KBM-7 (cell line): ENCODE data around the gene AMOTL1.

Experiments
- DNase-seq: peaks from one replicate; pipeline ENCODE4 v3.0.0-alpha.2; 2015
- in situ Hi-C: fragments of 300-500 bp; cut with MboI; formaldehyde crosslinking; loops from 2 replicates; pipeline ENCODE4 v1.14.3; 2020; ENCODE audit warnings: low sequenced_read_pairs, low pct_unique_long_range_greater_than_20kb, mixed read lengths

Gene AMOTL1

DNA sequence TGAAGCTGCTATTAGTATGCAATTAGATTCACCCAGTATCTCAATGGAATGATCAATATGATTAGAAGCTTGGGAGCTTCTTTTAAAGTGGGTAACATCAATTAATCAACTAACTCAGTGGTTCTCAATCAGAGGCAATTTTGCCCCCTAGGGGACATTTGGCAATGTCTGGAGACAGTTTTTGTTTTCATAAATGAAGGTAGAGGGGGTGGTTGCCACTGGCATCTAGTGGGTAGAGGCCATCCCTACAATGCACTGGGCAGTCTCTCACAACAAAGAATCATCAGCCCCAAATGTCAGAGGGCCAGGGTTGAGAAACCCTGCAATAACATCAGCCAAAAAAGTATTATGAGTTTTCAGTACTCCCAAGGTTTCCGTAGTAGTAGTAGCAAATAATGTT is 5.9 kb upstream of the AMOTL1 start:
- peak; percentile 51 for DNase-seq
- in situ Hi-C loops = loop anchor here (25.0 kb wide), 1 partner anchor 125 kb away; no protein-coding TSS in a partner anchor

DNA sequence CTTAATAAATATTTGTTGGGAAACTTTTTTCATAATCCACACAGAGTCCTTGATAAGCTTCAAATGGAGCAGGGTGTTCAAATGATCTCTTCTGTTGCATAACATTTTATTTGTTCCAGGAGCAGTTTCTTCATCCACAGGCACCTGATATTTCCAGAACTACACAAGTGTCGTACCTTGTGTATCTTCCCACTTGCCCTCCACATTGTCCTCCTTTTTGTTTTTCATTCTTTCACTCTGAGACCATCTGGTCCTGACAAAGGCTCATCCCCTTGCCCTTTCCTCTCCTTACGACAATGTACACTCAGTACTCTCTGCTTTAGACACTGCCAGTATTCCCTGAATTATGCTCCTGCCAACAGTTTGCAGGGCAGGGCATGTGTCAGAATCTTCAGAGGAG is 5.2 kb upstream of the AMOTL1 start:
- in situ Hi-C loops = loop anchor here (25.0 kb wide), 1 partner anchor 126 kb away; no protein-coding TSS in a partner anchor

DNA sequence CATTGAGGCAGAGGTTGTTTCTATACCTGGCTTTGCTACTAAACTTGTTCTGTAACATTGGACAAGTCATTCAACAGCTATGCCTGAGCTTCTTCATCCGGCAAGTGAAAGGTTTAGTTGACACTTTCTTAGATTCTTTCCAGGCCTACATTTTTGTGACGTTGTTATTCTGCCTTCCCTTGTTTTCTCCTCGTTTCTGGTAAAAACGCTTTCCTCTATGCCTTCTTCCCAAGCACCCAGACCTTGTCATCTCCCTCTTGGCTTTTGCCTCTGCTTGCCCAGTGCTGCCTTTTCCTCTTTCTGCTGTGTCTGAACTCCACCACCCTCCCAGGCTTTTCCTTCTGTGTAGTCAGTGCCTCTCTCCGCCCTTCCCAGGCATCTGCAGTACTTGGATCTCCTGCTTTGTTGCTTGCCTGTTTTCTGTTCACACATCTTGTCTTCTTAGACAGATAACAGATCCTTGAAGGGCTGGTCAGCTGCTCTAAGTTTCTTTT is 1.4 kb upstream of the AMOTL1 start:
- in situ Hi-C loops = loop anchor here (25.0 kb wide), 1 partner anchor 129 kb away; no protein-coding TSS in a partner anchor
- DNase-seq = no peak

More for the DNA sequence above, 5.2 kb upstream of the AMOTL1 start:
- no peak for DNase-seq

DNA sequence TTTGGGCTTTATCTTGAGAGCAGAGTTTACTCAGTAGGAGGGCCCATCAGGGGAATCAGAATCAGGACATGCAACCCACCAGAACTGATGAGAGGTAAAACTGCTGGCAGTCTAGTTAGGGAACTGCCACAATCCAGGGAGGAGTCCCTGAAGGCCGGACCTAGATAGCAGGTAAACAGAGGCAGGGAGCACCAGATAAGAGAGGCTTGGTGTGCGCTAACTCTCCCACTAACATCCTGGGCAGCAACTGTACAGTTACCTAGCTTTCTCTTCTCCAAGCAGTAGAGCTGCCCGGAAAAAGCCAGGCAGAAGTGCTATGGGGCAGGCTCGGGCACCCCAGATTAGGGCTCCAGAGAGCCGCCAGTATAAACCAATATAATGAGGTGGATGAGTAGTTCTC is 865 bp upstream of the AMOTL1 start:
- in situ Hi-C loops = loop anchor here (25.0 kb wide), 1 partner anchor 130 kb away; no protein-coding TSS in a partner anchor
- DNase-seq = no peak

DNA sequence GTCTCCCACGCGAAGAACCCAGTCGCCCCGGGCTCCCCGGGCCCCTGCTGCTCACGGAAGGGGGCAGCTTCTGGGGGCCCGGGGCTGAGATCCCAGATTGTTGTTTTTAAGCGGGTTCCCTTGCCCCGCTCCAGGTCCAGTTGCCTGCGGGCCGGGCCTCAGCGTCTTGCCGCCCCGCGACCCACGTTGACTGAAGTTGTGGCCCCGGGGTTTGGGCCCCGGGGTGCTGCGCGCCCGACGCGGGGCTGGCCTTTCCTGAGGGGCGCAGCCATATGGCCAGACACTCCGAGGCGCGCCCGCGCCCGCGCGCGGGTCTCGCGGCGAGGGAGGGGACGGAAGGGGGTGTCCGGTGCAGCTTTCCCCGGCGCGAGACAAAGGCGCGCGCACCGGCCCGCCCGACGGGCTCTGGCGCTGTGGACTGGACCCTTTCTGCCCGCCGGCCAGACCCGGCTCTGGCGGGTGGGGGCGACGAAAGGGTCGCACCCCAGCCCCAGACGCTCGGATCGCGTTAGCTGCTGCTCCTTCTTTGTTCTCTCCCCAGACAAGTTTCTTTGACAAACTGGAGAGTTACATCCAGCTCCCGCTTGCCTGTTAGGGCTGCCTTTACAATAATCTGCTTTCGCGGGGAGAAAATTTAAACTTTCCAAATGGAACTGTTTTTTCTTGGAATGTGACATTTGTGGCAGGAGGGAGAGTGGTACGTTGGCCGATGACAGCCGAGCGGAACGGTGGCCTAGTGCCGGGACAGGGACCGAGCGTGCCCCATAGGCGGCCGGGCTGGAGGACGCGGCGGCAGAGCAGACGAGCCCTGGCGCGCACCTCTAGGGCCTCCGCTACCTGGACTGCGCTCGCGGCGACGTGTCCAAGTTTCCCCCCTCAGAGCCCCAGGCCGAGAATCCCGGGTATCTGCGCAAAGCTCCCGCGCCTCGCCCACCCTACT is 716 bp downstream of the AMOTL1 start:
- DNase-seq = peak; percentile 37
- in situ Hi-C loops = loop anchor here (25.0 kb wide), 1 partner anchor 132 kb away; no protein-coding TSS in a partner anchor

DNA sequence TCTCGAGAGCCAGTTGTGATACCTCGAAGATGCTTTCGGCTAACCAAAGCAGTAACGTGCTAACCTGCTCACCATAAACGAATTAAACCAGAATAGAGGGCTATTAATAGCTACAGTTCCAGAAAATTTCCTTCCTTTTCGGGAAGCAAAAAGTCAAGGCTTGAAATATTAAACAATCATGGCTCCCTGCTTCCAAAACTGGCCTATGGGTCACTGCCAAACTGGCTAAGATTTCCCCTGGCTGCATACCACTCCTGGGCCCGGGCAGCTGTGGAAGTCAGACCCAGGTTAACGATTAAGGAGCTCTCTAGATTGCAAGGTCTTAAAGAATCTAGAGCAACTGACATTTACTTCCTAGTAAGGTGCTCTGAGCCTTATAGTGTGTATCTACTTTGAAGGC is 1.7 kb downstream of the AMOTL1 start:
- no peak for DNase-seq
- in situ Hi-C loops = loop anchor here (25.0 kb wide), 1 partner anchor 133 kb away; no protein-coding TSS in a partner anchor

DNA sequence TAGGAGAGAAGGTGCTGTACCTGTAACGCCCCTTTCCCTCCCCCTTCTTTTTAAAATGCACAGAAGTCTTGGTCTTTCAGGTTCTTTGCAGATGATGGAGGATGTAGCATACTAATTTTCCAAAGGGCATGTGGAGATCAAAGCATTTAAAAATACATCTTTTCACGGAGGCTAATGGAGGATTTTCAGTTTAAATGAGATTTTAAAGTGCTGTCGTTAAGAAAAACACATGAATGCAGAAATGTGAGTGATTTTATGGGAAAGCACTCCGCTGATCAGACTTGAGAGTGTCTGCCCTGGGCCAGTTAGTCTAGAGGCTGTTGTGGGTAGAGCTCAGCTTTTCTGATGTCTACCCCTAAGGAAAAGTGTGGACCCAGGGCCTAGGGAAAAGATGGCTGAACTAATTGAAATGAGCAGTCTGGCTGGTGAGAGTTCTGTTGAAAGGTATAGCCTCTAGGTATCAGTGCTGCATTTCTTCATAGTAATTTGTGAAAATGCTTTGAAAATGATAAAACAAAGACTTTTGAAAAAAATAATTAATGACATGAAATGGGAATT is 2.5 kb downstream of the AMOTL1 start:
- DNase-seq = no peak
- in situ Hi-C loops = loop anchor here (25.0 kb wide), 1 partner anchor 133 kb away; no protein-coding TSS in a partner anchor

DNA sequence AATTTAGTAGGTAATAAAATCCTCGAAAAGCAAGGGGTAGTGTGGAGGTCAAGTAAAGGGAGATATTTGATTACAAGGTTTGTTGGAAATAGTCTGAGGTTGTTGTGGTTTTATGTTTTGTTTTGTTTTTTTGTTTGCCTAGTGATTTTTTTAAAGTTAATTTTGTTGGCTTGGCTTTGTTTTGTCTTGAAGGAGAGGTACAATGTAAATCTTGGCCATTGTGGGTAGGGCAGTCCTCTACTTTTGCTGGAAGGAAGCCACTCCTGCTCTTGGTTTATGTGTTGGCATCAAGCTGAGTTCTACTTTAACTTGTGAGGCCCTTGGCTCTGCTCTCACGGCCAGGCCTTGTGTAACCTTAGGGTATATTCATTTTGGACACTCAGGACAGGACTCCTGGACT is 3.2 kb downstream of the AMOTL1 start:
- in situ Hi-C loops = loop anchor here (25.0 kb wide), 1 partner anchor 134 kb away; no protein-coding TSS in a partner anchor
- no peak for DNase-seq

DNA sequence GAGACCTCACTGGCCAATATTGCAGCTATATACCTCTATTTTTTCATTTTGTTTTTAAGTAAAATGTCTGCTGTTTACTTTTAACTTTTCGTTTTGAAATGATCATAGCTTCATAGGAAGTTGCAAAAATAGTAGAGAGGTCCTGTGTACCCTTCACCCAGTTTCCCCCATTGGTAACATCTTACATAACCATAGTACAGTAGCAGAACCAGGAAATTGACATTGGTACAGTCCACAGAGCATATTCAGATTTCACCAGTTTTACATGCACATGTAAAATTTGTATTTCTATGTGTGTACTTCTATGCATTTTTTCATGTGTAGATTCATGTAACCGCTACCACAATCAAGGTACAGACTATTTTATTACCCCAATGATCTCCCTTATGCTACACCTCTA is 3.8 kb downstream of the AMOTL1 start:
- in situ Hi-C loops = loop anchor here (25.0 kb wide), 1 partner anchor 135 kb away; no protein-coding TSS in a partner anchor

DNA sequence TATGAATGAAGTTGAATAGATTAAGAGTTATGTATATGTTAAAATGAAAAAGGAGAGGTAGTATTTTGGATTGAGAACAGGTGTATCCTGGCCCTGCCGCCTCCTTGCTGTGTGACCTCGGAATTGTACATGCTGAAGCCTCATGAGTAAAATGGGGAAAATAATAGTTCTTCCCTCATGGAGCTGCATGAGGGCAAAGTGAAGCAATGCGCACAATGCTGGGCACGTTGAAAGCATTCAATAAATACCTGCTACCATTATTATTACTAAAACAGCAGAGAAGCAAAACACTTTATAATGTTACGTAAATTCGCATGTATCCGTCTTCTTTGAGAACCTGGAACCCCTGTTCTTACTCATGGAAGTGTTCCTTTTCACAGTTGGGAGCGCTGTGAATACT is 5.7 kb downstream of the AMOTL1 start:
- DNase-seq = no peak
- in situ Hi-C loops = loop anchor here (25.0 kb wide), 1 partner anchor 137 kb away; no protein-coding TSS in a partner anchor

More for the DNA sequence above, 3.8 kb downstream of the AMOTL1 start:
- no peak for DNase-seq

DNA sequence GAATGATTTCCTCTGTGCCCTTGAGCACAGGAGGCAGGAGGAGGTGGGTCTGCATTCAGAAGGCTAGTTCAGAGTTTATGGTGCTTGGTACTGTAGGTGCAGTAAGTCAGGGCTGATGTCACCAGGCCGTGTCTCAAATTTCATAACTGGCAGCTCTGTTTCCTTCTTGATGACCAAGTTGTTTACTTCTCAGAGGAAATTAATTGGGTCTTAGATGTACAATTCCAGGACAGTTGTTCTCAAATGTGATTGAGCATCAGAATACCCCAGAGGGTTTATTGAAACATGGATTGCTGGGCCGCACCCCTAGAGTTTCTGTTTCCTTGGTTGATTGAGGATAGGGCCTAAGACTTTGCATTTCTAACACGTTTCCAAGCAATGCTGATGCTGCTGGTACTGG is 6.2 kb downstream of the AMOTL1 start:
- DNase-seq = no peak
- in situ Hi-C loops = loop anchor here (25.0 kb wide), 1 partner anchor 137 kb away; no protein-coding TSS in a partner anchor

DNA sequence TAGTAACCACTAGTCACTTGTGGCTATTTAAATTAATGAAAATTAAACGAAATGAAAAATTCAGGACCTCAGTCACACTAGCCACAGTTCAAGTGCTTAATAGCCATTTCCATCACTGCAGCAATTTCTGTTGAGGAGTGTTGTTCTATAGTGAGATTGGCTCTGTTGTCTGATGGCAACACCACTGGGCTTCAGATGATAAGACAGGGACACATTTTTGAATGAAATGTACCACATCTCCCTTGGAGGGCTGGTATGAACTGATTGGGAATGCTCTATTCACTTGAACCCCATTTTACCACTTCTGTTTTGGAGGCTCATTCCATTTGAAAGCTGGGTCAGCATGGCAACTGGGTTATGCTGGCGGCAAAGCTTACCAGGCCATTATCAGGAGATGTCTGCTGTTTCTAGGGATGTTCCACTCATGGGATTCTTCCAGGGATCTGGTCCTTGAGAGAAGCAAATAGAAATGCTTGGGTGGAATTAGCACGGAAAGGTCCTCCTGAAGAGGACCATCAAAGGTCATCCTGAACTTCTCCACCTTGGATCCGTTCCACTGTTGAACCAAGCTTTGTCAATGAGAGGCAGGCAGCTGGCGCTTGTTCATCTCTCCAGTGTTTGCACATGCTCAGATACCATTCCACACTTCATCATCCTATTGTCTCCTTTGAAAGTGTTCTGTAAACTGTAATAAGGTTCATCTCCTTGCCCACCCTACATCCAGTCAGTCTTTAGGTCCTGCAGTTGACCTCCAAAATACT is 7.6 kb downstream of the AMOTL1 start:
- in situ Hi-C loops = no loop called here
- no peak for DNase-seq

DNA sequence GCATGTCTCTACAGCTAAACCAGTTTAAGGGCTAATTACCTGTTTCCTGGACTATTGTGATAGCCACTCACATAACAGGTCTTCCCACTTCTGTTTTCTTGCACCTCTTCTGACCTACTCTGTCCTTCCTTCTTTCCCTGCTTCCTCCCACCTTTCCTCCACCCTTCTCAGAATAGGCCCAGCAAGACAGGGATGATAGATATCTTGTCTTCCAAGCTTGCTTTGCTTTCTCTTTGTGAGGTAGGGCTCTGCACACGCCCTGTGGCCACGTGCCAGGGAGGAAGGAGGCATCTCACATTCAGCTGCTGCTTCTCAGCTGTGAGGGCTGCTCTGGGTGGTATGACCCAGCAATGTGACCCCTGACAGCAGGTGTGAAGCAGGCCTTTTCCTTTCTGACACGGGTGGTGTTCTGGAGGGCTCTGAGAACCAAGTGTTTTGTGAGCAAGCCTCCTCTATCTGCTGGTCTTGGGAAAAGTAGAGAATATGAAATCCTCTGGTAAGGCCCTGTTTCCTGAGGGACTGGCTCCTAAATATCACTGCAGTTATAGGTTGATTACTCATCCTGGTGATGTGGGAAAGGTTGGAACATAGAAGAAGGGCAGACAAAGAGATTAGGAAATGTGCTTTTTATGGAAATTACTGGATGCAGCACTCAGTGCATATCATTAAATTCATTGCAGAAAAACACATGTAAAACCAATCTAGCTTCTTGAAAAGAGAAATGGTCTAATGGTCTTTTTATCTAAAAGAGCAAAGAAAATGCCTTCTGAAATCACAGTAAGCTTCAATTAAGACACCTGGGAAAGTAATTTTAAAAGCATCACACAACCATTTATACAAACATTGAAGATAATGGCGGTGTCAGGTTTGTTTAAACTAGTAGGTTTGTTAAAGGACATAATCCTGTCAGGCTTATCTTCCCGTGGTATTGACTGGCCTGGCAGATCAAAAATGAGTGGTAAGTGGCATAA is 8.5 kb downstream of the AMOTL1 start:
- DNase-seq = peak; percentile 43

DNA sequence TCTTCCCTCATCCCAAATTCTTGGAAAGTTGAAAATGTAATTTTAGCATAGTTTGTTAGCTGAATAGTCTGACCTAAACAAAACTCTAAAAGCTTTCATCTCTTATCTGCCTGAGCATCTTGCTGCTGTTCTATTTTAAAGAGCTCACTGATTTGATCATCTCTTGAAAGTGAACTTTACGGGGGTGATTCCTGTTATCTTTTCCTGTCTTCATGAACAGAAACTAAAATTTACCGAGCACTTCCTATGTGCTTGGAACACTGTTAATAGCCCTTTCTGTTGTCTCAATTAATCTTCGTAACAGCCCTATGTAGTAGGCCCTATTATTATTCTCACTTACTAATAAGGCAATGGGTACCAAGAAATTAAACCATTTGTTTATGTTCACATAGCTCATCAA is 12.3 kb downstream of the AMOTL1 start:
- in situ Hi-C loops = no loop called here

More for the DNA sequence above, 8.5 kb downstream of the AMOTL1 start:
- in situ Hi-C loops = no loop called here

DNA sequence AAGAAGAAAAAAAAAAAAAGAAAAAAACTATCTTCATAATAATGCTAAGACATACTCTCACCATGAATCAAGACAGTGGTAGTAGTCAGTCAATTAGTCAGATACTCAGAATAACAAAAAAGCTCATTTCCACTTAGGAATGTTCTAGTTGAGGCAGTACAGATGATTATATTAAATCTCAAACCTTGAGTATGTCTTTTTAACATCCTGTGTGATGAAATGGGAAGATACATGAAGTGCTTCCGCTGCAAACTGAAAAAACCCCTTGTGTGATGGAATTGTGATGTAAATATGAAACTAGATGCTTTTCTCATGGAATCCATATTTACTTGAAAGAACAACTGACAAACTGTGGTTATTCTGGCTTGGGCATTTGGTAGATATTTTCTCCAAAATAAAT is 13.7 kb downstream of the AMOTL1 start:
- DNase-seq = no peak
- in situ Hi-C loops = no loop called here

More for the DNA sequence above, 12.3 kb downstream of the AMOTL1 start:
- no peak for DNase-seq

DNA sequence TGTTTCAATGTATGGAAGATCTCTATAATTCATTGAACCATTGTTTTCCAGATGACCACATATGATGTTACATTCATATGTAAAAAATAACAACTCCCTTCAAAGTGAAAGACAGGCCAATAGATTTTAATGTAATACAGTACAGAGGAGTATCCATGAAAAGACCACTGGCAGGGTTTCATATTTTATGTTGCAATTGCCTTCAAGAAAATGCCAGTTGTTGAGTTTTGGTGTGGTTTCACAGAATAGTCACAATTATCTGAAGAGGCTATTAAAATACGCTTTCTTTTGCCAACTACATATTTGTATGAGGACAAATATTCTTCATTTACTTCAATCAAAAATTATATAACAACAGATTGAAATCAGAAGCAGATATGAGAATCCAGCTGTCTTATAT is 14.3 kb downstream of the AMOTL1 start:
- in situ Hi-C loops = no loop called here
- DNase-seq = no peak

DNA sequence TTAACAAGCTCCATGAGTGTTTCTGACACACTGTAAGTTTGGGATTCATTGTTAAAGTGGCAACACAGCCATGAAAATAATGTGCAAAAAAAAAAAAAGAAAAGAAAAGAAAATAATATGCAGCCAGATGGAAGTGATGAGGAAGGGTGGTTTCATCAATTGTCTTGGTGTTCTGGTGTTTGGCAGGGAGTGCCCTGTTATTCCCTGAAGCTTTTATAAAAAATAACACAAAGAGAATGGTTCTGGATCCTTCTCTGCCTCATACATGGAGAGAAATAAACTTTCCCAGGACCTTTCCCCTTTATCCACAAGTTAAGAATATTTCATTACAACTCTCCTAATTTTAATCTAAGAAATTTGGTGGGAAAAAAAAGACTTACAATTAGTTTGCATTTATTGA is 16.7 kb downstream of the AMOTL1 start:
- in situ Hi-C loops = no loop called here
- DNase-seq = no peak

DNA sequence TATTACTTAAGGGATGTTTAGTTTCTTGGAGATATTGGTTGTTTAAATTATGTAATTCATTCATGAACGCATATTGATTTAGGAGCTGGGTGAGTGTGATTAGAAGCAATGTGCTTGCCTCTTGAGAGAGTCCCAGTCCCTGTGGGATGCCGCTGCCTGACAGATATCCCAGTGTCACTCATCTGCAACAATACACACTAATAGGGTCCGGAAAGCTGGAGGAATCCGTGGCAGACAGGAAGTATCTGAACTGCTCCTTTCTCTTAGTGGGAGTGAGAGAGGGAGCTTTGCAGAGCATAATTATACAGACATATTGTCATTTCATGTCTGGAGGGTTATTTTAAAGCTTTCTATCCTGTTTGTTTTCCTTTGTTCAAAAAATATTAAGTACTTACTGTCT is 17.4 kb downstream of the AMOTL1 start:
- no peak for DNase-seq
- in situ Hi-C loops = no loop called here
